Measurements from ENCODE around the gene ADISSP. TPM values are rescaled to one million over a fixed set of nuclear protein-coding genes. Genes with fewer than 3 reads are reported as not detected.
A peak's percentile ranks its signal among the peaks of the same experiment; 100 is the strongest.

Gene ADISSP
- total RNA-seq, 1 experiment from 2014 or later = 40.0 TPM

DNA sequence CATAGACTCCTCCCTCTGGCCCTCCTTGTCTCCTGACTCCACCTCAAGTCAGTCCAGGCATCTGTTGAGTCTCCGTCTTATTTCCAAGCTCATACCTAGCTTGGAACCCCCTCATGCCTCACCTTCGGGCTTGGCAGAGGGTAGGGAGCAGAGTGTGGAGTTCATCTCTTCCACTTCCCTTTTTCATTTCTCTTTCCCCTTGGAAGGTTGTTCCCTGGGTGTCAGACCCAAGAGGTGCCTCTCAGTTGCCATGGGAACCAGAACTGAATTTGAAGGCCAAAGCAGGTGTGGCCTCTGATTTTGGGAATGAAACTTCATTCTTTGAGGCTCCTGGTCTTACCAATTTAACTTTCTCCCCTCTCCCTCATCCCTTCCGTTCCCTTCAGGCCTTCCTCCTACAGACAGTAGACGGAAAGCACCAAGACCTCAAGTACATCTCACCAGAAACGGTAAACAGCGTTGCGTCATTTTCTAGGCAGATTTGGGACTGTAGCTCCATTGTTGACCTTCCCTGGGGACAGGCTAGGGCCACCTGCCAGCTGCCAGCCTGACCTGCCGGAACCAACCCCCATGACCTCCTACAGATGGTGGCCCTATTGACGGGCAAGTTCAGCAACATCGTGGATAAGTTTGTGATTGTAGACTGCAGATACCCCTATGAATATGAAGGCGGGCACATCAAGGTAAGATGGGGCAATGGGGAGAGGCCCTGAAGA, 35.1 kb upstream of the ADISSP start:
- H3K4me1 ChIP-seq (replicated peaks) = peaks cover 44% of the 10 kb centered on the region
- no peak for DNase-seq (ENCODE audit: low read depth in 1 of 2, low spot score in 2 of 2)
- H3K27me3 ChIP-seq (replicated peaks) = no peaks in the 10 kb centered on the region
- H3K27ac ChIP-seq = no peak overlapping the region
- peaks cover 89% of the 10 kb centered on the region for H3K36me3 ChIP-seq
- H3K4me3 ChIP-seq = no peak overlapping the region
- no peaks in the 10 kb centered on the region for H3K9me3 ChIP-seq (replicated peaks)

DNA sequence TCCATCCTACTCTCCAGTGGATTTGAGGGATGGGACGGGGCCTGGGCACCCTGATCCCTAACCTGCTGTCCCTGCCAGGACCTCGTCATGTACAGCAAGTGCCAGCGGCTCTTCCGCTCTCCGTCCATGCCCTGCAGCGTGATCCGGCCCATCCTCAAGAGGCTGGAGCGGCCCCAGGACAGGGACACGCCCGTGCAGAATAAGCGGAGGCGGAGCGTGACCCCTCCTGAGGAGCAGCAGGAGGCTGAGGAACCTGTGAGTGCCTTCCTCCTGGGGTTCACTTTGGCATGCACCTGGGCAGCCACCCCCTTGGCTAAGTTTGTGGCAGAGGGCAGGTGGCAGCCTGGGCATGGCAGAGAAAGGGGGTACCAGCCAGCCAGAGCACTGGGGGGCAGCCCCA, 34.3 kb upstream of the ADISSP start:
- Histone ChIP-seq H3K27ac (no peak overlapping the region), H3K27me3 (replicated peaks) (no peaks in the 10 kb centered on the region), H3K36me3 (peaks cover 97% of the 10 kb centered on the region), H3K4me1 (replicated peaks) (peaks cover 44% of the 10 kb centered on the region), H3K4me3 (no peak overlapping the region), H3K9me3 (replicated peaks) (no peaks in the 10 kb centered on the region)
- no peak for DNase-seq (ENCODE audit: low read depth in 1 of 2, low spot score in 2 of 2)

- H3K27me3 ChIP-seq (replicated peaks) = no peaks in the 10 kb centered on the region
- H3K4me1 ChIP-seq (replicated peaks) = peaks cover 43% of the 10 kb centered on the region
- H3K4me3 ChIP-seq = no peak overlapping the region
- no peak for DNase-seq (ENCODE audit: low read depth in 1 of 2, low spot score in 2 of 2)
- H3K36me3 ChIP-seq = peaks cover 97% of the 10 kb centered on the region
- H3K27ac ChIP-seq = no peak overlapping the region
- H3K9me3 ChIP-seq (replicated peaks) = no peaks in the 10 kb centered on the region
Measured at GRCh38 chr20:3801299-3801698, 33.7 kb upstream of the ADISSP start.

DNA sequence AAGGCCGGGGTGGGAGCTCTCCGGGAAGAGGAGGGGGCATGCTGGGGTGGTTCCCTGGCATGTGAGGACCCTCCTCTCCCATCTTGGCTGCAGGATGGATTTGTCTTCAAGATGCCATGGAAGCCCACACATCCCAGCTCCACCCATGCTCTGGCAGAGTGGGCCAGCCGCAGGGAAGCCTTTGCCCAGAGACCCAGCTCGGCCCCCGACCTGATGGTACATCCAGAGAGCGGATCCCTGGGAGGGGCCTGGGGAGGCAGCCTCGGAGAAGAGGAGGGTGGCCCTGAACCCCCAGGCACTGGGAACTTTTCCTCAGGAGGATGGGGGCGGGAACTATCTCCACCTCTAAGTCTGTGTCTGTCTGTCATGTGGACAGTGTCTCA, 33.3 kb upstream of the ADISSP start:
- Histone ChIP-seq H3K36me3 (peaks cover 93% of the 10 kb centered on the region), H3K4me1 (replicated peaks) (peaks cover 39% of the 10 kb centered on the region), H3K4me3 (no peak overlapping the region), H3K9me3 (replicated peaks) (no peaks in the 10 kb centered on the region), H3K27me3 (replicated peaks) (no peaks in the 10 kb centered on the region), H3K27ac (no peak overlapping the region)
- no peak for DNase-seq (ENCODE audit: low read depth in 1 of 2, low spot score in 2 of 2)

DNA sequence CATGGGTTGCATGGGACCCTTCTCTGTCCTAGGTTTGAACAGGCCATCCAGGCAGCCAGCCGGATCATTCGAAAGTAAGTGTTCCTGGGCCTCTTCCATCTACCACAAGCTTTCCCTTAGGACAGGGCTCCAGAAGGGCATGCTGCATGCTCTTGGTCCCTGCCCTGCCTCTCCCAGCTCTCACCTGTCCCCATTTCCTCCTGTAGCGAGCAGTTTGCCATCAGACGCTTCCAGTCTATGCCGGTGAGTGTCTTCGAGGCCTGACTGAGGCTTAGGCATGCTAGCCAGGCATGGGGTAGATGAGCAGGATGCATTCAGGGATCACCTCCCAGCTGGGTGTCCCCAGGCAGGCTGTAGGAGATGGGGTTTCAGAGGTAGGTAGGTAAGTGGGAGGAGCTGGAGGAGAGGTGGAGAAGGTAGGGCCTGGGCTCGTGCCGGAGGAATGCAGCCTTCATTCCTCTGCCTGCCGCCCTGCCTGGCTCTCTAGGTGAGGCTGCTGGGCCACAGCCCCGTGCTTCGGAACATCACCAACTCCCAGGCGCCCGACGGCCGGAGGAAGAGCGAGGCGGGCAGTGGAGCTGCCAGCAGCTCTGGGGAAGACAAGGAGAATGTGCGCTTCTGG, 32.8 kb upstream of the ADISSP start:
- Histone ChIP-seq H3K27ac (no peak overlapping the region), H3K4me1 (replicated peaks) (peaks cover 38% of the 10 kb centered on the region), H3K27me3 (replicated peaks) (no peaks in the 10 kb centered on the region), H3K9me3 (replicated peaks) (no peaks in the 10 kb centered on the region), H3K4me3 (no peak overlapping the region), H3K36me3 (peaks cover 91% of the 10 kb centered on the region)
- no peak for DNase-seq (ENCODE audit: low read depth in 1 of 2, low spot score in 2 of 2)

- Histone ChIP-seq H3K36me3 (peaks cover 76% of the 10 kb centered on the region), H3K4me1 (replicated peaks) (peaks cover 37% of the 10 kb centered on the region), H3K9me3 (replicated peaks) (no peaks in the 10 kb centered on the region), H3K27ac (no peak overlapping the region), H3K4me3 (no peak overlapping the region), H3K27me3 (replicated peaks) (no peaks in the 10 kb centered on the region)
- no peak for DNase-seq (ENCODE audit: low read depth in 1 of 2, low spot score in 2 of 2)
Measured at GRCh38 chr20:3798908-3799248, 31.3 kb upstream of the ADISSP start.

- H3K9me3 ChIP-seq (replicated peaks) = no peaks in the 10 kb centered on the region
- no peak overlapping the region for H3K27ac ChIP-seq
- H3K4me3 ChIP-seq = no peak overlapping the region
- peaks cover 37% of the 10 kb centered on the region for H3K4me1 ChIP-seq (replicated peaks)
- peaks cover 71% of the 10 kb centered on the region for H3K36me3 ChIP-seq
- DNase-seq (ENCODE audit: low read depth in 1 of 2, low spot score in 2 of 2) = no peak
- no peaks in the 10 kb centered on the region for H3K27me3 ChIP-seq (replicated peaks)
Measured at GRCh38 chr20:3798373-3798768, 30.8 kb upstream of the ADISSP start.

DNA sequence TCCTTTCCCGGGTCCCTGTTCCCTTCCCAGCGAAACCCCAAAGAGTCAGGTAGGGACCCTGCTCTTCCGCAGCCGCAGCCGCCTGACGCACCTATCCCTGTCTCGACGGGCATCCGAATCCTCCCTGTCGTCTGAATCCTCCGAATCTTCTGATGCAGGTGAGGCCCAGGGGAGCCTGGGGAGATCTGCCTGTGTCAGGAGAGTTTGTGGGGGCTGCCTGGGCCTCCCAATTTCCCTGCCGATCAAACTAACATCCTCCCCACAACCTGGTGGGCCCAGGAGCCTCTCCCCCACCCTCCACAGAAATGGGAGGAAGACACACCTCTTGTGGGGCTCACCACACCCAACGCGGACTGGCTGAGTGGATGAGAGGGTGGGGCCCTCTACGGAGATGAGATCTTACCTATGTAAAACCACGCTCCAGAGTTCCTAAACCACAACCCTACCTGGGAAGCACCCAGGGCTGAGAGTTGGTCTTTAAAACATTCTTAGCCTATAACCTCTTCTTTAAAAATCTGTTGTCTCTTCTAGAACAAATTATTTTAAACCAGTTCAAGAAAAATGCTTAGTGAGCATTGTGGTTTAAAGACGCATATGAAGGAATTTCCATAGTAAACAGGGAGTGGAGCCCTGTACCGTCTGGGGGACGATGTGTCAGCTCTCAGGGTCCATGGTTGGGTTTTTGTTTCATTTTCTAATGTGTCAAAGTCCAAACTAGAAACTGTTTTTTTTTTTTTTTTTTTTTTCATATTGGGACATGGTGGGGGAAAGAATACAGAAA, 30.2 kb upstream of the ADISSP start:
- Histone ChIP-seq H3K27ac (peak overlapping the region; percentile 76), H3K36me3 (peaks cover 65% of the 10 kb centered on the region), H3K27me3 (replicated peaks) (no peaks in the 10 kb centered on the region), H3K9me3 (replicated peaks) (no peaks in the 10 kb centered on the region), H3K4me3 (peak overlapping the region; percentile 56), H3K4me1 (replicated peaks) (peaks cover 37% of the 10 kb centered on the region)
- peak in 1 of 2 experiments; percentile 62 for DNase-seq (ENCODE audit: low read depth in 1 of 2, low spot score in 2 of 2)

GRCh38 chr20:3797226-3797545, 29.6 kb upstream of the ADISSP start:
- Histone ChIP-seq H3K9me3 (replicated peaks) (no peaks in the 10 kb centered on the region), H3K36me3 (peaks cover 59% of the 10 kb centered on the region), H3K27me3 (replicated peaks) (no peaks in the 10 kb centered on the region), H3K4me1 (replicated peaks) (peaks cover 37% of the 10 kb centered on the region), H3K27ac (peak overlapping the region; percentile 76), H3K4me3 (peak overlapping the region; percentile 56)
- no peak for DNase-seq (ENCODE audit: low read depth in 1 of 2, low spot score in 2 of 2)

DNA sequence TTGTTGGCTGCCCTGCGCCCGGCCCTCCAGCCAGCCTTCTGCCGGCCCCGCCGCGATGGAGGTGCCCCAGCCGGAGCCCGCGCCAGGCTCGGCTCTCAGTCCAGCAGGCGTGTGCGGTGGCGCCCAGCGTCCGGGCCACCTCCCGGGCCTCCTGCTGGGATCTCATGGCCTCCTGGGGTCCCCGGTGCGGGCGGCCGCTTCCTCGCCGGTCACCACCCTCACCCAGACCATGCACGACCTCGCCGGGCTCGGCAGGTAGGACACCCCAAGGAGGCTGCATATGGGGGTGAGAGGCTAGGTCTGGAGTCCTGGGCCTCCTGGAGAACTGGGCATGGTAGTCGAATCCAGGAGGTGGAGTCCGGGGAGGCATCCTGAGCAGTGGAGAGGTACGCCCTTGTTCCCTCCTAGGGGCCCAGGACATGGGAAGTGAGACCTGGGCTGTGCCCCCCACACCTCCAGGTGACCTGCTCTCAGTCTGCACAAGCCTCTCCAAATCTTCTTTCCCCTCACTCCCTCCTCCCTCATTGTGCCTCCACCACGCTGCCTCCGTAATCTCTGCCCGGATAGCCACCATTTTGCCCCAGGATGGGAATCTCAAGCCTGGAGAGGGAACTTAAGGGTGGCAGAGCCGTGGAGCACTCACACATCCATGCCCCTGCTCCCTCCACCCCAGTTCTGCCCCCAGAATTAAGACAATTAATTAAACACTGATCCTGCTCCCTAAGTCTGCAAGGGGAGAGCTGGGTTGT, 29.1 kb upstream of the ADISSP start:
- peak in 1 of 2 experiments; percentile 43 for DNase-seq (ENCODE audit: low read depth in 1 of 2, low spot score in 2 of 2)
- Histone ChIP-seq H3K4me1 (replicated peaks) (peaks cover 37% of the 10 kb centered on the region), H3K36me3 (peaks cover 54% of the 10 kb centered on the region), H3K4me3 (peak overlapping the region; percentile 56), H3K27ac (peak overlapping the region; percentile 76), H3K9me3 (replicated peaks) (no peaks in the 10 kb centered on the region), H3K27me3 (replicated peaks) (no peaks in the 10 kb centered on the region)

- Histone ChIP-seq H3K4me3 (peak within 1 kb of the TSS; percentile 56), H3K36me3 (peaks cover 45% of the 10 kb centered on the region), H3K27ac (peak within 1 kb of the TSS; percentile 97), H3K4me1 (replicated peaks) (peaks cover 37% of the 10 kb centered on the region), H3K9me3 (replicated peaks) (no peaks in the 10 kb centered on the region), H3K27me3 (replicated peaks) (no peaks in the 10 kb centered on the region)
- DNase-seq (ENCODE audit: low read depth in 1 of 2, low spot score in 2 of 2) = peak; percentile 95 to 97
Measured at GRCh38 chr20:3795511-3796468, 28.2 kb upstream of the ADISSP start, which contains the start of gene CDC25B. CDC25B (plus strand) TSS chr20:3796310; CDS start chr20:3796532, 222 bp downstream.

DNA sequence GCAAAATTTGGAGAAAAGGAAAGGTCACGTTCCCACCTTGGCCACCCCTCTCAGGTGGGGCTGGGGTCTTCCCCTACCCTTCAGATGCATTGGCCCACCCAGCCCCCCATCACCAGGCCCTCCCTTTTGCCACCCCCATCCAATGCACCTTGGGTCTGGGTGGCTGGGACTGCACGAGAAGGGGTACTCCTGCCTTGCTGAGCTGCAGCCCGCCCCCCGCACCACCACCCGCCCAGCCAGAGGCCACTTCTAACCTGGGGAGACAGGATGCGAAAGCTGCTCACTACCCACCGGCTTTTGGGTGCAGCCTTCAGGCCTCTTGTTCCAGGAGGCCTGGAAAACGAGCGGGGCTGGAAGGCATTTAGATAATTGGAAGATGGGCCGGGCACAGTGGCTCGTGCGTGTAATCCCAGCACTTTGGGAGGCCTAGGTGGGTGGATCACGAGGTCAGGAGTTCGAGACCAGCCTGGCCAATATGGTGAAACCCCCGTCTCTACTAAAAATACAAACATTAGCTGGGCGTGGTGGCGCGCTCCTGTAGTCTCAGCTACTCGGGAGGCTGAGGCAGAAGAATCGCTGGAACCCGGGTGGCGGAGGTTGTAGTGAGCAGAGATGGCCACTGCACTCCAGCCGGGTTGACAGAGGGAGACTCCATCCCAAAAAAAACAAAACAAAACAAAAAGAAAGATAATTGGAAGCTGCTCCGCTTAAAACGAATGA, 27.3 kb upstream of the ADISSP start:
- H3K36me3 ChIP-seq = peaks cover 36% of the 10 kb centered on the region
- H3K27me3 ChIP-seq (replicated peaks) = no peaks in the 10 kb centered on the region
- H3K4me3 ChIP-seq = peak overlapping the region; percentile 56
- H3K4me1 ChIP-seq (replicated peaks) = peaks cover 37% of the 10 kb centered on the region
- peak overlapping the region; percentile 97; the same call in 1 of the 2 replicates for H3K27ac ChIP-seq
- DNase-seq (ENCODE audit: low read depth in 1 of 2, low spot score in 2 of 2) = peak in 1 of 2 experiments; percentile 40
- H3K9me3 ChIP-seq (replicated peaks) = no peaks in the 10 kb centered on the region
